Stimulated activated CD4-positive, alpha-beta T cell treated with anti-CD3 and anti-CD28 coated beads, Interleukin-15, amount 100 ng/mL, for 48 hours (primary cell): ENCODE results near the gene LTBP1.
"Not testable (repeated sequence)": the region's sequence is repeated elsewhere in the genome, so short reads cannot be mapped to it uniquely, and the experiment has no call there.

Experiments
- DNase-seq, 2 donors: peaks; one replicate each; pipeline ENCODE4 v3.0.0-alpha.2; 2020; ENCODE audit warnings: low read depth in 2 of 2

LTBP1 gene

DNA sequence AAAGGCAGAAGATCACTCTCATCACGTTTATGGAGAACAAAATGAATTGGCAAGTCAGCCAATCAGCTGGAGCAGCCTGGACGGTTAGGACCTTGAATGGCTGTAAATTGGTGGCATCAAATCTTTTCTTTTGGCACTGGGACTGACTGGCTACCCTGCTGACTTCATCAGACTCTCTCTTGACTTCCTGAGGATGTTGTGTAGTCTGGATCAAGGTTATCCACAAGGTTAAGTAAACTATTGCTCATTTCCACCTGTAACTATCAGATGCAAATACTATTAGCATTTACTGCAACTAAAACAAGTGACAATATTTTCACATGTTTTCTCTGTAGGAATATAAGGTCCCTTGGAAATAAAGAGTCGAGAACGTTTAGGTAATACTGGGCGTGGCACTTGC lies 395.4 kb downstream of the LTBP1 start:
- no peak for DNase-seq

DNA sequence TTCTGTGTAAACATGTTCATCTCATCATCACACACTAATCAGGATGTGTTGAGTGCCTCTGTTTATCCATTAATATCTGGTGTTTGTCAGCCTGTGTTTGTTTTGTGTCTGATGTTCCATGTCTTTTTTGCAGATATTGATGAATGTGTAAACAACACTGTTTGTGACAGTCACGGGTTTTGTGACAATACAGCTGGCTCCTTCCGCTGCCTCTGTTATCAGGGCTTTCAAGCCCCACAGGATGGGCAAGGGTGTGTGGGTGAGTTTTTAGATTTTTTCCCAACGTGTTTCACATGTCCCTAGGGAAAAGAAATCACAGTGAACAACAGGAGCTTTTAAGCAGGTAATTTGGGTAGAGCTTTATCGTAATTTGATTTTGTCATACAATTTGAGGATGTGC lies 396.0 kb downstream of the LTBP1 start:
- no peak for DNase-seq

GRCh38 chr2:33343387-33343895 lies 396.7 kb downstream of the LTBP1 start:
- DNase-seq: no peak

- DNase-seq: no peak
Observed at GRCh38 chr2:33344230-33344629, 397.5 kb downstream of the LTBP1 start.

- no peak for DNase-seq
Observed at GRCh38 chr2:33347856-33348255, 401.1 kb downstream of the LTBP1 start.

- no peak for DNase-seq
Observed at GRCh38 chr2:33350632-33351031, 403.9 kb downstream of the LTBP1 start.

GRCh38 chr2:33351781-33352180 lies 405.0 kb downstream of the LTBP1 start:
- DNase-seq: no peak

GRCh38 chr2:33354981-33355380 lies 408.2 kb downstream of the LTBP1 start:
- no peak for DNase-seq

- DNase-seq: no peak
Observed at GRCh38 chr2:33358878-33359277, 412.1 kb downstream of the LTBP1 start.

- DNase-seq: no peak
Observed at GRCh38 chr2:33363325-33364298, 416.9 kb downstream of the LTBP1 start.

DNA sequence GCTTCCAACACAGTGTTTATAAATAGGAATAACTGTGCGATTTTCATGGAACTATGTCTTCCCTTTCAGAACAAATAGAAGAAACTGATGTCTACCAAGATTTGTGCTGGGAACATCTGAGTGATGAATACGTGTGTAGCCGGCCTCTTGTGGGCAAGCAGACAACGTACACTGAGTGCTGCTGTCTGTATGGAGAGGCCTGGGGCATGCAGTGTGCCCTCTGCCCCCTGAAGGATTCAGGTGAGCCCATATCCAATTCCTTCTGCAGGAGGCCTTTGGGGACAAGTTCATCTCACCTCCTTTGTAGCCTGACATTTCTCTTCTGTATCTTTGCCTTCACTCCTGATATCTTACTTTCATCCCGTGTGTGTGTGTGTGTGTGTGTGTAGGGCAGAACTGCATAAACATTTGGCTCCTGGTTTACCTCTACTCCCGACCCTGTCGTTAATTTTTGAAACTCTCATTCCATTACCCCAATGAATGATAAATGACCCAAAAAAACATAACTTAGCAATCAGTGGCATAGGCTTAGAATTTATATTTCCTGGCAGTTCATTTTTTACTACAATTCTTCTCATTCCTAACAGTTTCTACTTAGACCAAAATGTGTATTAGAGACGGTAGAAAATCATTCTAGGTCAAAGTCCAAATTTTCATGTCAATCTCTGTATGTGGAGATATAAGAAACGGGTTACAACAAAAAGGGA lies 418.7 kb downstream of the LTBP1 start:
- no peak for DNase-seq

DNA sequence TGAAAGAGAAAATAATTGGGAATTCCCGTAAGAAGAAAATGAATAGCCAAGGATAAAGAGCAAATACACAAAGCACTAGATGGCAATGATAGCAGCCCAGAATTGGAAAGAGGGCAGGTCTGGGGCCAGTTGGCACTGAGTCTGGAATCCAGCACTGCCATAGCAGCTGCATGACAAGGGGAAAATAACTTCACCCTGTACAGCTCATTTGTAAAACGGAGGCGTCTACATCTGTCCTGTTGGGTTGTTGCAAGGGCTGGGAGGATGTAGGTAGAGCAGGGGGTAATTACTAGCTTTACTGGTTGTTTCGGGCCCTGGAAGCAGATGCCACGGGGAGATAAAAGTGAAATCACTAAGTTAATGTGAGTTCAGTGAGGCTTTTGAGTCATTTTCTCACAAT lies 419.7 kb downstream of the LTBP1 start:
- no peak for DNase-seq

GRCh38 chr2:33368524-33368923 lies 421.8 kb downstream of the LTBP1 start:
- DNase-seq: not testable (repeated sequence)

DNA sequence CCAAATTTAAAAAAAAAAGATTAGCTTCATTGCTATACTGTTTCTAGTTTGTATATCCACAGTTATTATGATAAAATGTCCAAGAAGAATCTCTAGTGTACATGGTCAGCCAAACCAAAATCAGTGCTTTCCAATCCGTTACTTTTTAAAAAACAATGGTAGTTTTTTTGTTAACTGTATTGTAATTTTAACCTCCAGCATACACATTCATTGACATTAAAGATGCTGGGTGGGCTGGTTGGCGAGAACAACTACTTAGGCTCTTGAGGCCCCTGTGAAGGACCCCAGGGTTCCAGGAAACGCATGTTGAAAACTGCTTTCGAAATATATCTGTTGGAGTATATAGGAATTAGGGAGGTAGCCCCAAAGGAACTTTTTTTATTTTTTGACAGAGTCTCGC lies 422.4 kb downstream of the LTBP1 start:
- DNase-seq: no peak

GRCh38 chr2:33370636-33371265 lies 424.0 kb downstream of the LTBP1 start:
- DNase-seq: no peak

GRCh38 chr2:33371304-33372090 lies 424.7 kb downstream of the LTBP1 start:
- no peak for DNase-seq

GRCh38 chr2:33372940-33373553 lies 426.3 kb downstream of the LTBP1 start:
- DNase-seq: no peak

DNA sequence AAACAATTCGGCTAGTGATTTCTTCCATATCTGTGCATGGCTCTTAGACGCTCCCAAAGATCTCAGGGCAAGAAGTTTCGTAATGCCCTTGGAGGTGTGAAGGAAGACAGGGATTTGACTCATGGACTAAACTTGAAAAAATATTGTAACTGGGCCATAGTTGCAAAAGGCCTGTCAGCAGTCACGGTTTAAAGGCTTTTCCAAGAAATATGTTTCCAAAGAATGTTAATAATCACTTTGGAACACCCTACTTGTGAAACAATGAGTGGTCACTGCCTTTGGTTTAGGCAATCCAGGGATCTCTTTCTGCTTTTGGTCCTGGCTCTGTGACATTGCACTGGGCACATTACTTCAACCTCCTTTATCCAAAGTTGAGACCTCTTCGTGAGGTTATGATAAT lies 427.2 kb downstream of the LTBP1 start:
- DNase-seq: no peak

GRCh38 chr2:33375054-33375453 lies 428.3 kb downstream of the LTBP1 start:
- DNase-seq: no peak

DNA sequence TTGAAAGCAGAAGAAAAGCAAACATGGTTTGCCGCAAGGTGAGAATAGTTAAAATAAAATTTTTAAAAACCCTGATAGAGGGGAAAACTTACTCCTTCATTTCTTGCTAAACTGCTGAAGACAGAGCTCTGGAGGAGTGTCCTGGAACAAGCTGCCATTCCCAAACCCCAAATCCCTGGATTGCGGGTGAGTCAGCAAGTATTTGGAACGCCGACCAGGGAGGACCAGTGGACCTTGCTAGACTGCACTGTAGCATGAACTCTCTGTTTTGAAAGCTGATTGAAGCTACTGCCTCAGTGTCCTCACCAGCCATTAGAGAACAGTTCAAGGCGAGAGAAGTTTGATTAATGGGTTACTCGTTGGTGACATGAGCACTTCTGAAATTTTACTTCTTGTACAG lies 430.3 kb downstream of the LTBP1 start:
- DNase-seq: no peak
